Activated gamma-delta T cell treated with anti-CD3 and anti-CD28 coated beads, Interleukin-2, amount 50 U/mL, for 16 hours (primary cell): ENCODE data around the gene SMTNL2.
"Not testable (repeated sequence)": the region's sequence is repeated elsewhere in the genome, so short reads cannot be mapped to it uniquely, and the experiment has no call there.

Source experiments
- DNase-seq: peaks from one replicate; pipeline ENCODE4 v3.0.0-alpha.2; 2020; ENCODE audit warnings: low read depth

Gene SMTNL2

GRCh38 chr17:4585638-4585994, 1.3 kb downstream of the SMTNL2 start:
- no peak for DNase-seq

DNA sequence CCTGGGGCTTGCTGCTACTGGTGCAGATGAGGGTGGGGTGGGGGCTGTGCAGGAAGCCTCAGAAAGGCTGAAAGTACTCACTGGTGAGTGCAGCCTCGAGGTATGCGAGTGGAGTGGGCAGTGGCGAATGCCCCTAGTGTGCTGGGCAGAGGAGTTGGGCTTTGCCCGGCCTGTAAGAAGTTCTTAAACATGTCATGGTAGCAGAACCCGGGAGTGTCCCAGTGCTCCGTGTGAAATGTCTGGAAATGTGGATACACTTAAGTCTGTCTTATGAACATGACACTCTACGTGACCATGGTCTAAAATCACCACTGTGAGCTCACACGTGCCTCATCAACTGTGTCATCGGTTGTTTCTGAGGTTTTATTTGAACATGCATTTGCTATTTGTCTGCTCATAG, 1.7 kb downstream of the SMTNL2 start:
- no peak for DNase-seq

- no peak for DNase-seq
Measured at GRCh38 chr17:4587195-4587594, 2.9 kb downstream of the SMTNL2 start.

GRCh38 chr17:4587803-4588202, 3.5 kb downstream of the SMTNL2 start:
- DNase-seq: no peak

GRCh38 chr17:4588391-4588790, 4.1 kb downstream of the SMTNL2 start:
- DNase-seq: no peak

- DNase-seq: no peak
Measured at GRCh38 chr17:4588898-4589625, 4.7 kb downstream of the SMTNL2 start.

DNA sequence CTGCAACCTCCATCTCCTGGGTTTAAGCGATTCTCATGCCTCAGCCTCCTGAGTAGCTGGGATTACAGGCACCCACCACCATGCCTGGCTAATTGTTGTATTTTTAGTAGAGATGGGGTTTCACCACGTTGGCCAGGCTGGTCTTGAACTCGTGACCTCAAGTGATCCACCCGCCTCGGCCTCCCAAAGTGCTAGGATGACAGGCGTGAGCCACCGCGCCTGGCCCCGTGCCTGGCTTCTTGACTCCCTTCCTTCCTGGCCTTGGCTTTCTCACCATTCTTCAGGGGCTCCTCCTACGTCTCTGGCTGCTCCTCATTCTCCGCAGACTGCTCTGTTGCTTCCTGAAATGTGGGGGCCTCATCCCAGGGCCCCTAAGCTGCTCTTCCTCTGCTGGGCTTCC, 5.7 kb downstream of the SMTNL2 start:
- not testable (repeated sequence) for DNase-seq

DNA sequence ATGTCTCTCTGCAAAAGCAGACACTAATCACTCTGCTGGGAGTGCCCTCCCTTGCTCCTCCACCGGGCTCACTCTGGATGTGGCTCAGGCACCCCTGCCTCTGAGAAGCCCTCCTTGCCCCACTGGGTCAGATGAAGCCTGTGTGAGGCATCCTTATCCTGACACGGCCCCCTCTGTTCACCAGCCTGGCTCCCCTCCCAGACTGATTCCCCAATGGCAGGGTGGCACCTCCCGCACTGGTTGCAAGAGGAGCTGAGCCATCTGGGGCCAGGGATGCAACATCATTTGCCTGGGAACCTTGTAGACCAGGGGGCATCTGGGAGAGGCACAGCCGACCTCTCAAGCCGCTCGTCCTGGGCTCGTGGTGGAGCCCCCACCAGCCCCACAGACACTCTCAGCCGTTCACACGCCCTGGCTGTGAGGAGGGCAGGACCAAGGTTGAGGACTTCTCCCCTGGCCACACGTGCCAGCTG, 6.7 kb downstream of the SMTNL2 start:
- DNase-seq: no peak

- no peak for DNase-seq
Measured at GRCh38 chr17:4591529-4591928, 7.2 kb downstream of the SMTNL2 start.

- no peak for DNase-seq
Measured at GRCh38 chr17:4592240-4593005, 8.1 kb downstream of the SMTNL2 start.

DNA sequence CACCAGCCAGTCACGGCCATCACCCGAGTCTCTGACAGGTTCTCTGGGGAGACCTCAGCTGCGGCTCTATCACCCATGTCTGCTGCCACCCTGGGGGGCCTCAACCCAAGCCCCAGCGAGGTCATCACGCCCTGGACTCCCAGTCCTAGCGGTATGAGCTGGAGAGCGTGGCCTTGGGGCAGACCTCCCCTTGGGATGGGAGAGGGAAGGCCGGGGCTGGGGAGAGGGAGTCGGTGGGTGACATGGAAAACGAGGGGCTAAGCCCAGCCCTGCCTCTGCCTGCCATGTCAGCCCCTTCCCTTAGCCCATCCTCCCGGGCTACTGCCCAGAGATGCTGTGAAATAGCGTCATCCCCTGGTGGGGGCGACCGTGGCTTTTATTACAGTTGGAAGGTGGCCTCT, 8.7 kb downstream of the SMTNL2 start:
- DNase-seq: no peak

DNA sequence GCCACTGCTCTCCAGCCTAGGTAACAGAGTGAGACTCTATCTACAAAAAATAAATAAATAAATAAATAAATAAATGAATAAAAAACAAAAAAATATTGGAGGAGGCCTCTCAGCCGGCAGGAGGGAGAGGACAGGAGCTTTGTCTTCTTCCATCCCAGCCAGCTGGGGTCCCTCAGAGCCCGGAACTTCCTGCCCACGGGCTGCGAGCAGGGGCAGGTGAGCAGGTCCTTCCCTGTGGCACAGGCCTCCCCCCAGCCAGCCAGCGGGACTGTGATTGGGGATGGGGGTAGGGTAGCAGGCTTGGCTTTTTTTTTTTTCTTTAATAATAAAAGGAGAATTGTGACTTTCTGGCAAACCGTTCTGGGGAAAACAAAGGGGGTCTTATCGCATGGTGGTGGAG, 10.1 kb downstream of the SMTNL2 start:
- no peak for DNase-seq

DNA sequence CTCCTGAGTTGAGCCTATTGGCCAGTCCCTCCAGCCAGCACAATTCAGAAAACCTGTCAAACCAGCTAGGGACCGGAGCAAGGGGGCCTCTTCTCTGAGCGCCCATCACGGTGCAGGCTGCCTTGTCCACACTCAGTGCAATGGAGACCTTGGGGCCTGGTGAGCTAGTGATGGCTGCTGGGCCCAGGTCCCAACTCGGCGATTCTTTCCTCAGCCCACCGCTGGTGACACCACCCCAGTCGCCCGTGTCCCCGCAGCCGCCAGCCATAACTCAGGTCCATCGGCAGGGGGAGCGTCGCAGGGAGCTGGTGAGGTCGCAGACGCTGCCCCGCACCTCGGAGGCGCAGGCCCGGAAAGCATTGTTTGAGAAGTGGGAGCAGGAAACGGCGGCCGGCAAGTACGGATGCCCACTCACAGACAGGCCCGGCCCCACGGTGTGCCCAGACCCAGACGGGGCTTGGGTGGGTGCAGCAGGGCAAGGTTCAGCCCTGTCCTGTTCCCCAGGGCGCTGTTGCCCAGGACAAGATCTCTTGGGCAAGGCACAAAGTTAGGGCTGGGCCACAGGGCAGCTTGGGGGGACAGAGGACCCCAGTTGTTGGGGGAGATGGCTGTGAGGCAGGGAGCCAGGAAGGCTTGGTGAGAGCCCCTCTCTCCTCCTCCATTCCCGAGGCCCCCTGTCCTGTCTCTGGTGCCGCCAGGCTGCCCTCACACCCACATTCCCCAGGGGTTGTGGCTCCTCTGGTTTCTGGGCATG, 10.8 kb downstream of the SMTNL2 start:
- no peak for DNase-seq

GRCh38 chr17:4595685-4596342, 11.5 kb downstream of the SMTNL2 start:
- not testable (repeated sequence) for DNase-seq

GRCh38 chr17:4596636-4597380, 12.5 kb downstream of the SMTNL2 start:
- DNase-seq: no peak

DNA sequence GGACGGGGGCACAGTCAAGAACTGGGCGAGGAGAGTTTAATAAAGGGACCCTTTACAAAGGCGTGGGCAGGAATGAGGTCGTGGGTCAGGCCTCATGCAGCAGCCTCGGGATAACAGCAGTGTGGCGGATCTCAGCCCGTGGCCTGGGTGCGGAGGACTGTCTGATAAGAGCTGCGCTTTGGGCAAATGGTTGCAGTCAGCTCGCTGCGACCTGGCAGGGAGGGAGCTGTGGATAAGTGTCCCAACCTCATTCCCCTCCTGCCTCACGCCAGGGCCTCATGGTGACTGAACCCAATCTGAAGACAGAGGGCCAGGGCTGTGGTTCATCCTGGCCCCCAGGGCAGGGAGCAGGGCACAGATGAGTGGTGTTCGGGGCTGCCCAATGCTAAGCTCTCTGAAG, 13.6 kb downstream of the SMTNL2 start:
- DNase-seq: no peak

- no peak for DNase-seq
Measured at GRCh38 chr17:4598776-4599504, 14.6 kb downstream of the SMTNL2 start.

GRCh38 chr17:4599505-4600281, 15.4 kb downstream of the SMTNL2 start:
- DNase-seq: no peak

GRCh38 chr17:4600563-4600962, 16.2 kb downstream of the SMTNL2 start:
- no peak for DNase-seq

- DNase-seq: no peak
Measured at GRCh38 chr17:4601326-4601725, 17.0 kb downstream of the SMTNL2 start.
